Subcutaneous adipose tissue (tissue), 4 donors: Measurements from ENCODE around the gene HAVCR2. TPM values are rescaled to one million over a fixed set of nuclear protein-coding genes. Genes with fewer than 3 reads are reported as not detected.

Source experiments
- CTCF ChIP-seq: fragments of 450-650 bp; IDR thresholded peaks from one replicate; pipeline ENCODE4 v1.5.1; 2016; ENCODE audit warnings: low read depth, mild to moderate bottlenecking, control low read depth, antibody characterized with exemption, moderate library complexity
- total RNA-seq, 4 donors: library from RNA; depleted of rRNA; stranded (reverse); fragments of >200 nt; gene quantifications; one replicate each; pipeline ENCODE4 v1.1.0, GENCODE V29; 2016

The HAVCR2 gene
- total RNA-seq, 4 donors from 2014 or later, result 14.5 to 122 (median 23.9) TPM

- no peak for TF ChIP-seq CTCF
Observed at GRCh38 chr5:157088342-157088990, 20.4 kb downstream of the HAVCR2 start.

GRCh38 chr5:157086751-157087359 lies 22.0 kb downstream of the HAVCR2 start:
- no peak for TF ChIP-seq CTCF

GRCh38 chr5:157085930-157086329 lies 22.9 kb downstream of the HAVCR2 start:
- TF ChIP-seq CTCF, result no peak

- no peak for TF ChIP-seq CTCF
Observed at GRCh38 chr5:157080286-157080685, 28.6 kb downstream of the HAVCR2 start.

GRCh38 chr5:157076558-157076957 lies 32.3 kb downstream of the HAVCR2 start:
- no peak for TF ChIP-seq CTCF

GRCh38 chr5:157072508-157072907 lies 36.3 kb downstream of the HAVCR2 start:
- no peak for TF ChIP-seq CTCF

- TF ChIP-seq CTCF, result no peak
Observed at GRCh38 chr5:157069949-157070348, 38.9 kb downstream of the HAVCR2 start.
